ENCODE results near the gene PRKCSH. TPM values are rescaled to one million over a fixed set of nuclear protein-coding genes. Genes with fewer than 3 reads are reported as not detected.

Gene PRKCSH
- total and polyA plus RNA-seq, 2 donors from 2014 or later, result 182 to 278 TPM

- DNase-seq (no peak), FAIRE-seq (no peak)
- H3K9me3 ChIP-seq (ENCODE audit: control insufficient read depth in 2 of 3, insufficient read depth in 1 of 3, low read length in 3 of 3), result no peaks in the 10 kb centered on the region
- no peak overlapping the region for H3K27ac ChIP-seq (ENCODE audit: low read depth in 2 of 2, low read length in 2 of 2)
- no peaks in the 10 kb centered on the region for H3K27me3 ChIP-seq (ENCODE audit: control insufficient read depth, insufficient read depth, low read length)
- H3K4me1 ChIP-seq (ENCODE audit: control insufficient read depth in 2 of 3, insufficient read depth in 2 of 3, low read depth in 1 of 3, low read length in 3 of 3), result no peaks in the 10 kb centered on the region
- no peak overlapping the region for H3K4me3 ChIP-seq (ENCODE audit: low read length in 3 of 3)
- no peaks in the 10 kb centered on the region for H3K36me3 ChIP-seq (ENCODE audit: control insufficient read depth in 2 of 3, insufficient read depth in 3 of 3, low read length in 3 of 3)
- peak; percentile 7 for TF ChIP-seq CTCF (IDR thresholded peaks at IDR 0.05; ENCODE audit: borderline replicate concordance, extremely low read depth, insufficient read depth)
- intact Hi-C loops (cut with DNase I), result no loop called here
- H3K9ac ChIP-seq (ENCODE audit: low read length in 3 of 3), result no peak overlapping the region
Measured at GRCh38 chr19:11460207-11460606, 24.8 kb downstream of the PRKCSH start.

- H3K9me3 ChIP-seq (ENCODE audit: control insufficient read depth in 2 of 3, insufficient read depth in 1 of 3, low read length in 3 of 3), result no peaks in the 10 kb centered on the region
- TF ChIP-seq CTCF (IDR thresholded peaks at IDR 0.05; ENCODE audit: borderline replicate concordance, extremely low read depth, insufficient read depth), result no peak
- H3K27me3 ChIP-seq (ENCODE audit: control insufficient read depth, insufficient read depth, low read length), result no peaks in the 10 kb centered on the region
- H3K4me1 ChIP-seq (ENCODE audit: control insufficient read depth in 2 of 3, insufficient read depth in 2 of 3, low read depth in 1 of 3, low read length in 3 of 3), result no peaks in the 10 kb centered on the region
- intact Hi-C loops (cut with DNase I), result no loop called here
- FAIRE-seq (no peak), DNase-seq (no peak)
- no peak overlapping the region for H3K4me3 ChIP-seq (ENCODE audit: low read length in 3 of 3)
- H3K9ac ChIP-seq (ENCODE audit: low read length in 3 of 3), result no peak overlapping the region
- no peak overlapping the region for H3K27ac ChIP-seq (ENCODE audit: low read depth in 2 of 2, low read length in 2 of 2)
- no peaks in the 10 kb centered on the region for H3K36me3 ChIP-seq (ENCODE audit: control insufficient read depth in 2 of 3, insufficient read depth in 3 of 3, low read length in 3 of 3)
Measured at GRCh38 chr19:11461453-11461852, 26.0 kb downstream of the PRKCSH start.

- no peak for FAIRE-seq
- Histone ChIP-seq H3K27ac (ENCODE audit: low read depth in 2 of 2, low read length in 2 of 2) (no peak overlapping the region), H3K9me3 (ENCODE audit: control insufficient read depth in 2 of 3, insufficient read depth in 1 of 3, low read length in 3 of 3) (no peaks in the 10 kb centered on the region), H3K9ac (ENCODE audit: low read length in 3 of 3) (no peak overlapping the region), H3K27me3 (ENCODE audit: control insufficient read depth, insufficient read depth, low read length) (no peaks in the 10 kb centered on the region), H3K4me1 (ENCODE audit: control insufficient read depth in 2 of 3, insufficient read depth in 2 of 3, low read depth in 1 of 3, low read length in 3 of 3) (no peaks in the 10 kb centered on the region), H3K36me3 (ENCODE audit: control insufficient read depth in 2 of 3, insufficient read depth in 3 of 3, low read length in 3 of 3) (no peaks in the 10 kb centered on the region), H3K4me3 (ENCODE audit: low read length in 3 of 3) (no peak overlapping the region)
- intact Hi-C loops (cut with DNase I), result no loop called here
- TF ChIP-seq CTCF (IDR thresholded peaks at IDR 0.05; ENCODE audit: borderline replicate concordance, extremely low read depth, insufficient read depth), result no peak
- no peak for DNase-seq
Measured at GRCh38 chr19:11463391-11463790, 28.0 kb downstream of the PRKCSH start.

Measured in kidney (tissue), 14 donors.